ENCODE data around the gene STRN3.
"Not testable (repeated sequence)": the region's sequence is repeated elsewhere in the genome, so short reads cannot be mapped to it uniquely, and the experiment has no call there.

STRN3 gene, protein sequence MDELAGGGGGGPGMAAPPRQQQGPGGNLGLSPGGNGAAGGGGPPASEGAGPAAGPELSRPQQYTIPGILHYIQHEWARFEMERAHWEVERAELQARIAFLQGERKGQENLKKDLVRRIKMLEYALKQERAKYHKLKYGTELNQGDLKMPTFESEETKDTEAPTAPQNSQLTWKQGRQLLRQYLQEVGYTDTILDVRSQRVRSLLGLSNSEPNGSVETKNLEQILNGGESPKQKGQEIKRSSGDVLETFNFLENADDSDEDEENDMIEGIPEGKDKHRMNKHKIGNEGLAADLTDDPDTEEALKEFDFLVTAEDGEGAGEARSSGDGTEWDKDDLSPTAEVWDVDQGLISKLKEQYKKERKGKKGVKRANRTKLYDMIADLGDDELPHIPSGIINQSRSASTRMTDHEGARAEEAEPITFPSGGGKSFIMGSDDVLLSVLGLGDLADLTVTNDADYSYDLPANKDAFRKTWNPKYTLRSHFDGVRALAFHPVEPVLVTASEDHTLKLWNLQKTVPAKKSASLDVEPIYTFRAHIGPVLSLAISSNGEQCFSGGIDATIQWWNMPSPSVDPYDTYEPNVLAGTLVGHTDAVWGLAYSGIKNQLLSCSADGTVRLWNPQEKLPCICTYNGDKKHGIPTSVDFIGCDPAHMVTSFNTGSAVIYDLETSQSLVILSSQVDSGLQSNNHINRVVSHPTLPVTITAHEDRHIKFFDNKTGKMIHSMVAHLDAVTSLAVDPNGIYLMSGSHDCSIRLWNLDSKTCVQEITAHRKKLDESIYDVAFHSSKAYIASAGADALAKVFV

DNA sequence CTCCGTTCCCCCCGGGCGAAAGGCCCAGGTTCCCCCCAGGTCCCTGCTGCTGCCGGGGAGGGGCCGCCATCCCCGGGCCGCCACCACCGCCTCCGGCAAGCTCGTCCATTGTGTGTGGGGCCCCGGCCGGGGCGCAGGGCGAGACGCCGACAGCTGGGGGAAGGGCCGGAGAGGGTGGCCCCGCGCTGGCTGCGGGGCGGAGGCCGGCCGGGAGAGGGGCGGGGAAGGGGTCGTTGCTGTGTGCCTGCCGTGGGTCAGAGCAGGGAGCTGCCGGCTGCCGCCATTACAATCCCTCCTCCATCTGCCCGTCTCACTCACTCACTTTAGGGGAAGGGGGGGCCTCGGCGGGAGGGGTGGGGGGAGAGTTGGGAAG lies at the start of gene STRN3:
TSS of gene STRN3 (minus strand) at position 303 of the 373 bp plus-strand sequence. CDS start at position 109, 194 bp downstream.
- DNase-seq = no peak

DNA sequence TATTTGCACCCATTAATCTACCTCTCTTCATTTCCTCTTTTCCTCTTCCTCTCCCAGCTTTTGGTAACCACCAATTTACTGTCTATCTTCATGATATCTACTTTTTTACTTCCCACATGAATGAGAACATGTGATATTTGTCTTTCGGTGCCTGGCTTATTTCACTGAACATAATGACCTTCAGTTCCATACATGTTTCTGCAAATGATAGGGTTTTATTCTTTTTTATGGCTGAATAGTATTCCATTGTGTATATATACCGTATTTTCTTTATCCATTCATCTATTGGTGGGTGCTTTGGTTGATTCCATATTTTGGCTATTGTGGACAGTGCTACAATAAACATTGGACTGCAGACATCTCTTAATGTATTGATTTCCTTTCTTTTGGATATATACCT lies 49.0 kb upstream of the STRN3 start:
- DNase-seq = no peak

DNA sequence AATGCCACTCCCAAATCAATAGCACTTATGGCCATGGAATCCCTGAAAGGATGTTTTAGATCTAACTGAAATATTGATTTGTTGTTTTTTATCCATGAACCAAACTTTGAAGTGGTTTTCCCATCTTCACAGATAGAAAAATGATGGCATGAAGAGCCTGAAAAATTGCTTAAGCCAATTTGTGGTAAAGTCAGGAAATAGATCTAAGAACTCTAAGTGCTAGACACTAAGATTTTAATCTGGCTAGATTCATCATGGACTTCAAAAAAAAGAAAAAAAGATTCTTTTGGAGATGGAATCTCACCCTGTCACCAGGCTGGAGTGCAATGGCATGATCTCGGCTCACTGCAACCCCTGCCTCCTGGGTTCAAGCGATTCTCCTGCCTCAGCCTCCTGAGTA lies 45.0 kb upstream of the STRN3 start:
- DNase-seq = no peak

DNA sequence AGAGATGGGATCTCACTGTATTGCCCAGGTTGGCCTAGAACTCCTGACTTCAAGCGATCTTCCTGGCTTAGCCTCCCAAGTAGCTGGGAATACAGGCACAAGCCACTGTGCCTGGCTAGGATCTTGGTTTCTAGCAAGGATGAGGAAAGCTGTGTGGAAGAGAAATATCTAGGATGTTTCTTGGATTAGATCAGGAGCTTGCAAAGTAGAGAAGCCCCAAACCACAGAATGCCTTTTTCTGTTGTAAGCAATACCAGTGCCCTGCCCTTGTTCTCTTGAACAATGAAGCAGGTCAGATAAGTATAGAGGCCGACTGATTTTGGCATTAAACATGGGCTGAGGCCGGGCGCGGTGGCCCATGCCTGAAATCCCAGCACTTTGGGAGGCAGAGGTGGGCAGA lies 44.3 kb upstream of the STRN3 start:
- no peak for DNase-seq

DNA sequence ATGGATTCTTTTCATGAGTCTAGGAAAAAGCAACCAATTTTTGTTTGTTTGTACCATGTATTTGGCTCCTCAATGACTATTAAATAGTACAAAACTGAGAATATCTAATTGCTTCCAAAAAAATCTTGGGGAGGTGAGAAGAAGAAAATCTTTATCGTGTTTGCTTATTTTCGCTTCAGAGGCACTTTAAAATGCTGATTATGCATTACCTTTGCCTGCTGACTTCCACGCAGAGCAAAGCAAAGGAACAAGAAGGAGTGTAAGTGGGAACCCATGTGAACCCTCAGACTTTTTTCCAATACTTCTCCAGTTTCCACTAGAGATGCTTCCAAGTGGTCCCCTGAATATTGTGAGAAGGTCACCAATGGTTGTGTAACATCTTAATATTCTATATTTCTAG lies 43.2 kb upstream of the STRN3 start:
- DNase-seq = no peak

DNA sequence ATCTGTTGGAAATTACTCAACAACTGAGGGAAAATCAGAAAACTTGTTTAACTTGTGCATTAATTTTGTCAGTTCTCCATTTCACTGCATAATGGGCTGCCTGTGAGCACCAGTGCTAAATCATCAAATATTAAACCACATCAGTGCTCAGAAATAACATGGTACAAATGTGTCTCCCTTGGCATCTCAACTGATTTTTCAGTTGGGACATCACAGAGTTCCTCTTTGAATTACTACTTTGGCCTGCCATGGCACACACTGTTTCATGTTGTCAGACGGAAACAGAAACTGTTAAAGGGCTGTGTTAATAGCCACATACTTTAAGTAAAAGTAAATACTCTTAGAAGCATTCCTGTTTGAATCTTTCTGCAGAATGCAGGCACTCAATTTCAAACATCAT lies 42.1 kb upstream of the STRN3 start:
- no peak for DNase-seq

DNA sequence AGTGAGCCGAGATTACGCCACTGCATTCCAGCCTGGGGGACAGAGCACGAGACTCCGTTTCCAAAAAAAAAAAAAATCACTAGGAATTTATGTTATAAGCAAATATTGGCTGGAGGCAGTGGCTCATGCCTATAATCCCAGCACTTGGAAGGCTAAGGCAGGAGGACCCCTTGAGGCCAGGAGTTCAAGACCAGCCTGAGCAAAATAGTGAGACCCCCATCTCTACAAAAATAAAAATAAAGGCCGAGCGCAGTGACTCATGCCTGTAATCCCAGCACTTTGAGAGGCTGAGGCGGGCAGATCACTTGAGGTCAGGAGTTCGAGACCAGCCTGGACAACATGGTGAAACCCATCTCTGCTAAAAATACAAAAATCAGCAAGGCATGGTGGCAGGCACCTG lies 36.7 kb upstream of the STRN3 start:
- DNase-seq = not testable (repeated sequence)

DNA sequence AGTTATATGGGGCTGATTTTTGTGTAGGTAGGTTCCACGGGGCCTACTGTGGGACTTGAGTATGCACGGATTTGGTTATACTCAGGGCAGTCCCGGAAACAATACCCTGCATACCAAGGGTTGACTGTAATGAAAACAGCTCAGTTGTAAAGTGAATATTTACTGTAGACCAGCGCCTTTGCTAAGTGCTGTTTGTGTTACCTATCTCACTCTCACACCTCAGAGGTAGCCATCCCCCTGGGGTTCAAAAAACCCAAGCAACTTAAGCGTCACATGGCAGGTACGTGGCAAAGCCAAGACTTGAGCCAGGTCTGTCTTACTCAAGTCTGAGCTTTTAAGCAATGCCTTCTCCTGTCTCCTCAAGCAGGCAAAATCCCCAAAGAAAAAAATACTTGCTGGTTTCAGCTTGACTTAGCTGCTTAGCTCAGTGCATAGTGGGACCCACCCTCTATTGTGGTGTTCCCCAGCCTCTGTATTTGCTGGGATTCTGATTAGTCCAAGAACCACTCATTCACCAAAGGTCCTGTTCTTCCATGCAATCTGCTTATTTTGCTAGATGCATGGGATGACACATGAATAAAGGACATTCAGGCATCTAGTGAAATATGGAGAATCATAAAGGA lies 34.2 kb upstream of the STRN3 start:
- peak; percentile 36 for DNase-seq

DNA sequence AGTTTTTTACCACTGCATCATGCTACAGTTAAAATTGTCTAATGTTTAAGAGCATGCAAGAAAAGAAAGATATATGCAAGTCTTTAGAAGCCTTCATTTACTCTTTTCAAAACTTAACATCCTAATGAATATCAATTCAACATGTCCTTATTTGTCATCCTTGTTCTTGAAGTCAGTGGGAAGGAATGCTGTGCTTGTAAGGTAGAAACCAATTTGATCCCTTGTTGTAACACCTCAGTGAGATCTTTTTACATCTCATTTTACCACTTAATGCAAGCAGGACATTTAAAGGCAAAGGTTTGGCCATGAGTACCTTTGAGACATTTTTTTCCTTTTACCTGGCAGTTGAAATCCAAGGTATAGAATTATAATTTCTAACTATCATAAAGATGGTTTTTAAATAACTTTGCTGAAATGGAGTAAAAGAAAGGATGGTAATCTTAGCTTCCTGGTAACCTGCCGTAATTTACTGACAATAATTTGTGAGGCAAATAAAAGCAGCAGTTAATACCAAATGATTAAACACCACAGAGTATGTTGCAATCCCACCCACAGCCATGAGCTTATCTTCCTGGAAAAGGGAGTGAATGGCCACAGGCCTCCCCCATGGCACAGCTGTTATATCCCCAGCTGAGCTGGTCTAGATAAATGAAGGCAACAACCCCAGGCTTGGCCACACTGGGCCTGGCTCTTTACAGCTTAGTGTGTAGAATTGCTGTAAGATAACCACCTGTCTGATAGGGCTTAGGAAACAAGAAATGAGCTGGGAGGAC lies 33.2 kb upstream of the STRN3 start:
- peak; percentile 100 for DNase-seq

DNA sequence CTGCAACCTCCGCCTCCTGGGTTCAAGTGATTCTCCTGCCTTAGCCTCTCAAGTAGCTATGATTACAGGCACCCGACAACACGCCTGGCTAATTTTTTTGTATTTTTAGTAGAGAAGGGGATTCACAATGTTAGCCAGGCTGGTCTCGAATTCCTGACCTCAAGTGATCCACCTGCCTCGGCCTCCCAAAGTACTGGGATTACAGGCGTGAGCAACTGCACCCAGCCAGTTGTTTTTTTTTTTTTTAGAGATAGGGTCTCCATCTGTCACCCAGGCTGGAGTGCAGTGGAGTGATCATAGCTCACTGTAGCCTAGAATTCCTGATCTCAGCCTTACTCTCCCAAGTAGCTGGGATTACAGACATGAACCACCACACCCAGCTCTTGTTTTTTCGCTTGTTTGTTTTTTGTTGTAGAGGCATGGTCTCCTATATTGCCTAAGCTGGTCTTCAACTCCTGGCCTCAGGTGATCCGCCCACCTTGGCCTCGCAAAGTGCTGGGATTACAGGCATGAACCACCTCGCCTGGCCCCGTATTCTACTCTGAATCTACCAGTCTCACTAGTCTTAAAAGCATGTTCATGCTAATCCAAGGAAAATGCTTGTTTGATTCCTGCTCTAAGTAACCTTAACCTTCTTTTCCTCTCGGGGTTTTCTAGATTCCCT lies 31.7 kb upstream of the STRN3 start:
- DNase-seq = no peak

DNA sequence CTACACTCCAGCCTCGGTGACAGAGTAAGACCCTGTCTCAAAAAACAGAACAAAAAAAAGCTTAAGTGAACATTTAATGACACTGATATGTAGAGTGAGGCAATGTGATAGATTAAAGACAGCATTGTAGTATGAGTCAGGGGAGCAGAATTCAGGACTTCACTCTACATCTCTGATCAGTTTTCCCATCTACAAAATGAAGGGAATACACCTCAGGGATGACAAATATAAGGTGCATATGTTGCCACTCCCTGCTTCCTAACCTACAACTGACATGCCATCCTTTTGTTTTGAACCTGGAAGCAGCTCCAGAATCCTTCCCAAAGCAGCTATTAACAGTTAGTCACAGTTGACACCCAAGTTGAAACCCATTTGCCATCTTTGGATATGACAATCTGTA lies 30.9 kb upstream of the STRN3 start:
- no peak for DNase-seq

DNA sequence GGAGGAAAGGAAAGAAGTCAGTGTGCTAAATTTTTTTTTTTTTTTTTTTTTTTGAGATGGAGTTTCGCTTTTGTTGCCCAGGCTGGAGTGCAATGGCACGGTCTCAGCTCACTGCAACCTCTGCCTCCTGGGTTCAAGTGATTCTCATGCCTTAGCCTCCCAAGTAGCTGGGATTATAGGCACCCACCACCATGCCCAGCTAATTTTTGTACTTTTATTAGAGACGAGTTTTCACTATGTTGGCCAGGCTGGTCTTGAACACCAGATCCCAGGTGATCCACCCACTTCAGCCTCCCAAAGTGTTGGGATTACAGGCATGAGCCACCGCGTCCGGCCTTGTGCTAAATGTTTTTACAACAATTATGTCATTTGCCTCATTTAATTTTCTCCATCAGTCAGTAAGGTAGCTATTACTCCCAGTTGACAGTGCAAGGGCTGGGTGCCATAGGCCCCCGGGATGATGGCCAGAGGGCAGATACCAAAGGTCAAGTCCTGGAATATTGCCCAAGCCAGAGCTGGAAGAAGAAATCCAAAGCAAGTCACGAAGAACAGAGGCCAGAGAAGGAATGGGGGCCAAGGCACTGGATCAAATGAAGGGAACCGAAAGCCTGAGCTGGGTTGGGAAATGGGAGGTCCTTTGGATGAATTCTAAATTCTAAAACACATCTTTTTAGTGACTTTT lies 26.9 kb upstream of the STRN3 start:
- DNase-seq = not testable (repeated sequence)

DNA sequence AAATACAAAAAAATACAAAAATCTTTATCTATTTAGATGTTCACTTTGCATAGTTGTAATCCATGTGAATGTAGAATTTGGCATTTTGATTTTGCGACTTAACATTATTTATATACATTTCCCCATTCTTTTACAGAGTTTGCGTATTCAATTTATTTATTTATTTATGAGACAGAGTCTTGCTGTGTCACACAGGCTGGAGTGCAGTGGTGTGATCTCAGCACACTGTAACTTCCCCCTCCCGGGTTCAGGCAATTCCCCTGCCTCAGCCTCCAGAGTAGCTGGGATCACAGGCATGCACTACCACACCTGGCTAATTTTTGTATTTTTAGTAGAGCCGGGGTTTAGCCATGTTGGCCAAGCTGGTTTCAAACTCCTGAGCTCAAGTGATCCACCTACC lies 25.3 kb upstream of the STRN3 start:
- no peak for DNase-seq

DNA sequence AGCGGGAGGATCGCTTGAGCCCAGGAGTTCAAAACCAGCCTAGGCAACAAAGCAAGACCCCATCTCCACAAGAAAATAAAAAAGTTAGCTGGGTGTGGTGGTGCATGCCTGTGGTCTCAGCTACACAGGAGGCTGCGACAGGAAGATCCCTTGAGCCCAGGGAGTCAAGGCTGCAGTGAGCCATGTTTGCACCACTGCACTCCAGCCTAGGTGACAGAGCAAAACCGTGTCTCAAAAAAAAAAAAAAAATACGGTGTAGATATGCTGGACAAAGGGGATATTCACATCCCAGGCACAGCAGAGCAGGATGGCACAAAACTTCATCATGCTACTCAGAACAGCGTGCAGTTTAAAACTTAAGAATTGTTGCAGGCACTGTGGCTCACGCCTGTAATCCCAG lies 24.8 kb upstream of the STRN3 start:
- DNase-seq = no peak

DNA sequence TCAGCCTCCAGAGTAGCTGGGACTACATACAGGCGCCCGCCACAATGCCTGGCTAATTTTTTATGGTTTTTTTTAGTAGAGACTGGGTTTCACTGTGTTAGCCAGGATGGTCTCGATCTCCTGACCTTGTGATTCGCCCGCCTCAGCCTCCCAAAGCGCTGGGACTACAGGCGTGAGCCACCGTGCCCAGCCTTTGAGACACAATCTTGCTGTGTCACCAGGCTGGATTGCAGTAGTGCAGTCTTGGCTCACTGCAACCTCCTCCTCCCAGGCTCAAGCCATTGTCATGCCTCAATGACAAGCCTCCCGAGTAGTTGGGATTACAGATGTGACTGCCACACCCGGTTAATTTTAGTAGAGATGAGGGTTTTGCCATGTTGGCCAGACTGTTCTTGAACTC lies 21.3 kb upstream of the STRN3 start:
- DNase-seq = peak; percentile 68

DNA sequence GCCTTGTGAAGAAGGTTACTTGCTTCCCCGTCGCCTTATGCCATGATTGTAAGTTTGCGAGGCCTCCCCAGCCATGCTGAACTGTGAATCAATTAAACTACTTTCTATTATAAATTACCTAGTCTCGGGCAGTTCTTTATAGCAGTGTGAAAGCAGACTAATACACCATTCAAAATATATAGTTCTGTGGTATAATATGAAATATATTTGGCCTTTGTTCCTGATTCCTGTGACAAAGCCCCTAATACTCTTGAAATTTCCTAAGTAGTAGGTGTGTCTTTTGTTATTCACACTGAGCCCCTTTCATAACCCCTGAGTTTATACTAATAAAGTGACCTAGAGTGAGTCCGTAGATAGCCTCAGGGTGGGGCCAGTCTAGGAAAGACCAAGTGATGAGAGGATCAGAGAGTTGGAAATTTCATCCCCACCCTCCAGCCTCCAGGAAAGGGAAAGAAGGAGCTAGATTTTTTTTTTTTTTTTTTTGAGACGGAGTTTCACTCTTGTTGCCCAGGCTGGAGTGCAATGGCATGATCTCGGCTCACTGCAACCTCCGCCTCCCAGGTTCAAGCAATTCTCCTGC lies 19.4 kb upstream of the STRN3 start:
- no peak for DNase-seq

DNA sequence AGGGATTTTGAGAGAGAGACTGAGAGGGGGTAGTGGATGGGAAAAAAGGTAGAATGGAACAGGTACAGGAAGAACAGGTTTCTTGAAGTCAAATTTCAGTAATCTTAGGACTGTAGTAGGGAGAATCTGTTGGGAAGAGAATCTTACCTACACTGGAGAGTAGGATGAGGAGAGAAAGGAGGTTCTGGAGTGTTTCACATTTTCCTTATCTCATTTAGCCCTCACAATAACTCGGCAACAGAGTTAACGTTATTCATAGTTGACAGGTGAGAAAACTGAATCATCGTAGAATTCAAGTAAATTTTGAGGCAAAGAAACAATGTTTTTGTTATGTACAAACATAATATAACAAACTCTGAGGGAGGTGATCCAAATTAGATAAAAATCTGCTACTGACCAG lies 17.2 kb upstream of the STRN3 start:
- no peak for DNase-seq

DNA sequence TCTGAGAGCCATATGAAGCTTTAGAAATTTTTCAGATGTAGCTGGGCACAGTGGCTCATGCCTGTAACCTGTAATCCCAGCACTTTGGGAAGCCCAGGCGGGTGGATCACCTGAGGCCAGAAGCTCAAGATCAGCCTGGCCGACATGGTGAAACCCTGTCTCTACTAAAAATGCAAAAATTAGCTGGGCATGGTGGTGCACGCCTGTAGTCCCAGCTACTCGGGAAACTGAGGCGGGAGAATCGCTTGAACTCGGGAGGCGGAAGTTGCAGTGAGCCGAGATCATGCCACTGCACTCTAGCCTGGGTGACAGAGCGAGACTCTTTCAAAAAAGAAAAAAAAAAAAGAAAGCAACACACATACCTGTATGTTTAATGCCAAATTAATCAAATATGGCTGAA lies 16.7 kb upstream of the STRN3 start:
- DNase-seq = not testable (repeated sequence)

DNA sequence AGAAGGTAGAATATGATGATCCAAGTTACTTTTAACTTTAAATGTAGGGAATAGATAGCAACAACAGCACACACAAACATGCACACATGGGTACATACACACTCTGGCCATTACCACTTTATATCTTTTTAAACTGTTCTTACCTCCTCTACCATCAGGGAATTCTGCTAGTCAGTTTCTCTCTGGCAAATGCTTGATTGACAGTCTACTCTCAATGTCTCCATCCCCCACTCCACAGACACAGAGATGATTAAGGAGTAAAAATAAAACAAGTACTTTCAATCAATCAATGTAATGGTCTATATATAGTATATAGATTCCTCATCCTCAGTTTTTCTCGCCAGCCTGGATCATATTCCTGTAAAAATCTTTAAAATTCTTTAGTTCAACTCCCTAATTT lies 16.1 kb upstream of the STRN3 start:
- DNase-seq = no peak

DNA sequence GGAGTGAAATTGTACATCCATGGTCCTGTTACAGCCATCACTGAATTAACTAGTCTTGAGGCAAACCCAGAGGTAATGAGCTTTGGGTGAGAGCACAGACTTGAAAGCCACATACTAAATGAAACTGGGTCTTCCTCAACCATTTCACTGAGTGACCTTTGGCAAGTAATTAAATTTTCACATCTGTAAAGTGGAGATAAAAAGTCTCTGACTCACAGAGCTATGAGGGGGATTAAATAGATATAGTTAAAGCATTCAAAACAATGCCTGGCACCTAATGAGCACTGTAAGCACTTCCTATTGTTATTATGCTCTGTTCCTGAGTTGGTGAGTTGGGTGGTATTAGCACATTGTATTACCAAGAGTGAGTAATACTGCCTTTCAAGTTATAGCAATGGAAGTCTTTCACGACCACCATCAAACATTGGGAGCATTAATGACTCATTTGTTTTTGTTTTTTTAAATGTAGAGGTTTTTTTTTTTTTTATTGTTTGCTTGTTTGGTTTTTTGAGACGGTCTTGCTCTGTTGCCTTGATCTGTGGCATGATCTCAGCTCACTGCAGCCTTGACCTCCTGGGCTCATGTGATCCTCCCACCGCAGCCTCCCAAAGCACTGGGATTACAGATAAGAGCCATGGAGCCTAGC lies 12.5 kb upstream of the STRN3 start:
- DNase-seq = peak; percentile 96

DNA sequence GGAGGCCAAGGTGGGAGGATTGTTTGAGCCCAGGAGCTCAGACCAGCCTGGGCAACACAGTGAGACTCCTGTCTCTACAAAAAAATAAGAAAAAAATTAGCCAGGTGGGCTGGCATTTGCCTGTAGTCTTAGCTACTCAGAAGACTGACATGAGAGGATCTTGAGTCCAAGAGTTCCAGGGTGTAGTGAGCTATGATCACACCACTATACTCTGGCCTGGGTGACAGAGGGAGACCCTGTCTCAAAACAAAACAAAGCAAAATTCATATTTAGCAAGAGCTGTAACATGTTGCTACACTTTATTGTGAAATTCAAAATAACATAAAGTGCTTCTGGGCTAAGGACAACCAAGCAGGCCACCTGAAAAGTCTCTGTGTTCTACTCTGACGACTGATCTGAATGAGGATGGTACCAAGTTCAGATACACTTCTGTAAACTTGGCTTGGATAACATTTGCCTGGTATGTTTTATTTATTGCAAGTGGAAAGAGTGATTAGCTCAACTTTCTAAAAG lies 11.6 kb upstream of the STRN3 start:
- peak; percentile 25 for DNase-seq
